B cell (primary cell): ENCODE data around the gene MRPL47. TPM values are rescaled to one million over a fixed set of nuclear protein-coding genes. Genes with fewer than 3 reads are reported as not detected.

Source experiments
- ATAC-seq: fragments of 200-7000 bp; cut with Tn5 transposase; one replicate; pipeline ENCODE4 v1.10.0; 2021; ENCODE audit warnings: low read depth, mild to moderate bottlenecking, moderate number of reproducible peaks, moderate library complexity
- CTCF ChIA-PET: fragments of 350-600 bp; sonication (Branson Sonifier 250); formaldehyde crosslinking; loops from one replicate; lab custom pipeline; 2021; ENCODE audit warnings: antibody characterized with exemption, inconsistent platforms; lab: Charles Lee
- POLR2A ChIA-PET: fragments of 350-600 bp; sonication (Branson Sonifier 250); formaldehyde crosslinking; loops from one replicate; lab custom pipeline; 2021; ENCODE audit warnings: antibody characterized with exemption; lab: Charles Lee
- DNase-seq: peaks from one replicate; pipeline ENCODE4 v3.0.0; 2013
- H2AFZ ChIP-seq: 2 replicates; pipeline ENCODE4 v1.6.1; 2012; ENCODE audit warnings: mild to moderate bottlenecking, low read depth, low read length; ENCODE audit not compliant: insufficient read depth, poor library complexity, severe bottlenecking
- H3K27ac ChIP-seq, 2 donors: 1 replicate in 1 of 2; 2 replicates in 1 of 2; pipeline ENCODE4 v1.5.1; 2012 to 2013; ENCODE audit warnings: low read length in 2 of 2, mild to moderate bottlenecking in 2 of 2, moderate library complexity in 1 of 2
- H3K27me3 ChIP-seq, 4 experiments: fragments of 200-600 bp in 1 of 4; sonication (generic) in 1 of 4; replicated peaks in 1 of 4; 1 replicate in 2 of 4; 2 replicates in 2 of 4; pipeline versions ENCODE4 v1.6.1 to v1.7.0; 2013 to 2016; ENCODE audit warnings: low read length in 3 of 4, mild to moderate bottlenecking in 2 of 4, mixed read lengths in 1 of 4, moderate library complexity in 1 of 4; ENCODE audit not compliant: insufficient read depth in 4 of 4, control insufficient read depth in 3 of 4; ENCODE audit errors: control extremely low read depth in 1 of 4
- H3K36me3 ChIP-seq, 2 experiments: replicated peaks in 1 of 2; 1 replicate in 1 of 2; 2 replicates in 1 of 2; pipeline versions ENCODE4 v1.6.1 to v1.7.1; 2013; ENCODE audit warnings: low read length in 1 of 2; ENCODE audit not compliant: insufficient read depth in 2 of 2, control insufficient read depth in 1 of 2; ENCODE audit errors: control extremely low read depth in 1 of 2, extremely low read depth in 1 of 2
- H3K4me1 ChIP-seq, 2 donors: fragments of 200-600 bp in 1 of 2; sonication (generic) in 1 of 2; 1 replicate in 1 of 2; 2 replicates in 1 of 2; pipeline versions ENCODE4 v1.5.1 to v1.6.1; 2013 to 2017; ENCODE audit warnings: low read length in 2 of 2; ENCODE audit not compliant: control insufficient read depth in 2 of 2, insufficient read depth in 2 of 2
- H3K4me2 ChIP-seq: replicated peaks from 2 replicates; pipeline ENCODE3; 2012; ENCODE audit warnings: mild to moderate bottlenecking, low read depth, low read length; ENCODE audit not compliant: poor library complexity, severe bottlenecking
- H3K4me3 ChIP-seq, 5 experiments: fragments of 200-600 bp in 1 of 5; sonication (generic) in 1 of 5; 1 replicate in 3 of 5; 2 replicates in 2 of 5; pipeline versions ENCODE4 v1.5.1 to v1.7.0; 2011 to 2016; ENCODE audit warnings: low read length in 4 of 5, mild to moderate bottlenecking in 4 of 5, low read depth in 2 of 5, control low read depth in 1 of 5, moderate library complexity in 1 of 5; ENCODE audit not compliant: insufficient read depth in 1 of 5; ENCODE audit errors: control extremely low read depth in 1 of 5, extremely low read depth in 1 of 5
- H3K79me2 ChIP-seq: fragments of 200-600 bp; sonication (generic); one replicate; pipeline ENCODE4 v1.6.0; 2016; ENCODE audit warnings: low read length; ENCODE audit not compliant: control insufficient read depth, insufficient read depth
- H3K9ac ChIP-seq: fragments of 200-600 bp; sonication (generic); 2 replicates; pipeline ENCODE4 v1.6.1; 2017; ENCODE audit warnings: mild to moderate bottlenecking, low read length, moderate library complexity
- H3K9me3 ChIP-seq, 3 donors: one replicate each; pipeline versions ENCODE4 v1.6.1 to v1.7.1; 2013; ENCODE audit warnings: low read length in 2 of 3; ENCODE audit not compliant: control insufficient read depth in 2 of 3, insufficient read depth in 1 of 3; ENCODE audit errors: control extremely low read depth in 1 of 3
- H4K20me1 ChIP-seq: 2 replicates; pipeline ENCODE4 v1.6.0; 2012; ENCODE audit warnings: mild to moderate bottlenecking, low read length; ENCODE audit not compliant: insufficient read depth, control insufficient read depth, poor library complexity, severe bottlenecking
- H3K27ac Mint-ChIP-seq: one replicate; pipeline ENCODE4 v1.8.0; 2021; ENCODE audit warnings: mixed read lengths
- H3K27me3 Mint-ChIP-seq: one replicate; pipeline ENCODE4 v1.8.0; 2021; ENCODE audit warnings: mixed read lengths
- H3K4me1 Mint-ChIP-seq: one replicate; pipeline ENCODE4 v1.8.0; 2021; ENCODE audit warnings: mixed read lengths
- H3K4me3 Mint-ChIP-seq: one replicate; pipeline ENCODE4 v1.8.0; 2021; ENCODE audit warnings: mixed read lengths
- H3K9me3 Mint-ChIP-seq: one replicate; pipeline ENCODE4 v1.8.0; 2022; ENCODE audit warnings: mixed read lengths; ENCODE audit not compliant: insufficient read depth
- CTCF ChIP-seq: fragments of 200-600 bp; IDR thresholded peaks from one replicate; pipeline ENCODE4 v1.8.0; 2022; ENCODE audit warnings: antibody characterized with exemption, mild to moderate bottlenecking
- EZH2 ChIP-seq: IDR thresholded peaks from 2 replicates; pipeline ENCODE4 v1.6.1; 2012; ENCODE audit warnings: borderline replicate concordance, low read depth, mild to moderate bottlenecking, moderate library complexity, low read length; ENCODE audit not compliant: insufficient read depth, poor library complexity, severe bottlenecking
- WGBS: methylation state at CpG from one replicate; pipeline ENCODE4 v1.1.5; 2013; ENCODE audit warnings: missing lambda C conversion rate; ENCODE audit not compliant: insufficient coverage; 5-methylcytosine and 5-hydroxymethylcytosine counted together
- intact Hi-C: fragments of 100-400 bp; cut with micrococcal nuclease; formaldehyde crosslinking; loops from one replicate; pipeline ENCODE4 v1.10.0; 2022
- polyA plus RNA-seq: library from polyadenylated mRNA; depleted of rRNA; stranded (reverse); fragments of >200 nt; gene quantifications from 2 replicates; pipeline ENCODE4 v1.2.3, GENCODE V29; 2012
- total RNA-seq, 2 donors: library from RNA; stranded (reverse); fragments of 120-200 nt in 1 of 2; gene quantifications; 1 replicate in 1 of 2; 2 replicates in 1 of 2; pipeline versions ENCODE4 v1.2.3 to v1.2.4, GENCODE V29; 2013 to 2022

MRPL47 gene
- total and polyA plus RNA-seq, 2 donors (not counting 1 experiment from before 2014, with no cell fraction given): 7.5 to 22.0 TPM

- CTCF ChIA-PET: no interaction called here
- peaks cover 5% of the 10 kb centered on the region for H3K27me3 Mint-ChIP-seq
- Histone ChIP-seq H3K9ac (no peak overlapping the region), H3K4me3 (no peak overlapping the region), H3K79me2 (no peaks in the 10 kb centered on the region), H3K27me3 (no peaks in the 10 kb centered on the region), H3K4me2 (no peak overlapping the region), H3K4me1 (no peaks in the 10 kb centered on the region), H3K27ac (no peak overlapping the region), H3K9me3 (no peaks in the 10 kb centered on the region), H4K20me1 (no peaks in the 10 kb centered on the region), H3K36me3 (no peaks in the 10 kb centered on the region), H2AFZ (no peak overlapping the region)
- POLR2A ChIA-PET: no interaction called here
- no peaks in the 10 kb centered on the region for H3K4me1 Mint-ChIP-seq
- WGBS: 56% methylated on average over 2 of the region's 2 CpGs
- H3K27ac Mint-ChIP-seq: no peak overlapping the region
- ATAC-seq (no peak), DNase-seq (no peak)
- H3K9me3 Mint-ChIP-seq: no peaks in the 10 kb centered on the region
- H3K4me3 Mint-ChIP-seq: no peak overlapping the region
- intact Hi-C loops: no loop called here
- TF ChIP-seq CTCF: no peak
Observed at GRCh38 chr3:179546814-179547241, 57.6 kb downstream of the MRPL47 start.

GRCh38 chr3:179544981-179545645, 59.3 kb downstream of the MRPL47 start:
- no peaks in the 10 kb centered on the region for H3K4me1 ChIP-seq
- H3K9ac ChIP-seq: no peak overlapping the region
- DNase-seq (no peak), ATAC-seq (no peak)
- H3K27ac Mint-ChIP-seq: no peak overlapping the region
- peaks cover 7% of the 10 kb centered on the region for H3K27me3 Mint-ChIP-seq
- H3K27ac ChIP-seq: no peak overlapping the region
- H3K4me3 Mint-ChIP-seq: no peak overlapping the region
- TF ChIP-seq EZH2: no peak
- no peak for TF ChIP-seq CTCF
- no CpG with 5 or more reads among the region's 2 CpGs for WGBS
- intact Hi-C loops: no loop called here
- ChIA-PET CTCF (no interaction called here), POLR2A (no interaction called here)
- no peak overlapping the region for H3K4me3 ChIP-seq
- H2AFZ ChIP-seq: no peak overlapping the region
- no peaks in the 10 kb centered on the region for H3K27me3 ChIP-seq
- no peaks in the 10 kb centered on the region for H4K20me1 ChIP-seq
- no peaks in the 10 kb centered on the region for H3K9me3 Mint-ChIP-seq
- no peaks in the 10 kb centered on the region for H3K36me3 ChIP-seq
- H3K4me2 ChIP-seq: no peak overlapping the region
- no peaks in the 10 kb centered on the region for H3K79me2 ChIP-seq
- H3K4me1 Mint-ChIP-seq: no peaks in the 10 kb centered on the region
- no peaks in the 10 kb centered on the region for H3K9me3 ChIP-seq
